Keratinocyte (primary cell): Measurements from ENCODE around the gene POLE. TPM values are rescaled to one million over a fixed set of nuclear protein-coding genes. Genes with fewer than 3 reads are reported as not detected.

ENCODE experiments used
- DNase-seq: peaks from one replicate; pipeline ENCODE4 v3.0.0-alpha.2; 2011; ENCODE audit warnings: low read depth, missing footprints, low spot score
- FAIRE-seq: peaks from 2 replicates; lab custom pipeline; 2011; peaks lifted over from hg19 to GRCh38; lab: Jason Lieb, UNC
- H2AFZ ChIP-seq: 2 replicates; pipeline ENCODE4 v1.6.0; 2012; ENCODE audit warnings: low read length, control low read depth, inconsistent platforms; ENCODE audit not compliant: control insufficient read depth
- H3K27ac ChIP-seq: 2 replicates; pipeline ENCODE4 v1.5.1; 2011; ENCODE audit warnings: low read length; ENCODE audit not compliant: control insufficient read depth, insufficient read depth
- H3K27me3 ChIP-seq: 3 replicates; pipeline ENCODE4 v1.6.0; 2011; ENCODE audit warnings: low read length; ENCODE audit not compliant: control insufficient read depth, insufficient read depth; ENCODE audit errors: extremely low read depth
- H3K36me3 ChIP-seq, 2 experiments: 2 replicates in 1 of 2; 3 replicates in 1 of 2; pipeline ENCODE4 v1.5.1; 2011; ENCODE audit warnings: low read length in 2 of 2, mild to moderate bottlenecking in 1 of 2; ENCODE audit not compliant: control insufficient read depth in 2 of 2, insufficient read depth in 2 of 2; ENCODE audit errors: extremely low read depth in 1 of 2
- H3K4me1 ChIP-seq: 3 replicates; pipeline ENCODE4 v1.5.1; 2011; ENCODE audit warnings: low read length; ENCODE audit not compliant: control insufficient read depth, insufficient read depth; ENCODE audit errors: extremely low read depth
- H3K4me2 ChIP-seq: 3 replicates; pipeline ENCODE4 v1.6.0; 2011; ENCODE audit warnings: low read depth, low read length; ENCODE audit not compliant: control insufficient read depth, insufficient read depth; ENCODE audit errors: extremely low read depth
- H3K4me3 ChIP-seq, 3 experiments: fragments of 200-600 bp in 1 of 3; sonication (generic) in 1 of 3; 2 replicates in 2 of 3; 3 replicates in 1 of 3; pipeline ENCODE4 v1.5.1; 2011 to 2016; ENCODE audit warnings: low read length in 3 of 3, mild to moderate bottlenecking in 3 of 3, control low read depth in 2 of 3, inconsistent platforms in 1 of 3, low read depth in 1 of 3, mixed read lengths in 1 of 3, mixed run types in 1 of 3, moderate library complexity in 1 of 3; ENCODE audit not compliant: control insufficient read depth in 2 of 3, insufficient read depth in 2 of 3; ENCODE audit errors: extremely low read depth in 1 of 3
- H3K79me2 ChIP-seq: 2 replicates; pipeline ENCODE4 v1.6.0; 2012; ENCODE audit warnings: low read length; ENCODE audit not compliant: control insufficient read depth, insufficient read depth
- H3K9ac ChIP-seq: 3 replicates; pipeline ENCODE4 v1.6.0; 2011; ENCODE audit warnings: low read length; ENCODE audit not compliant: control insufficient read depth, insufficient read depth; ENCODE audit errors: extremely low read depth
- H3K9me1 ChIP-seq: 3 replicates; pipeline ENCODE4 v1.6.0; 2011; ENCODE audit warnings: low read length; ENCODE audit not compliant: control insufficient read depth, insufficient read depth; ENCODE audit errors: extremely low read depth
- H3K9me3 ChIP-seq: 2 replicates; pipeline ENCODE4 v1.5.1; 2012; ENCODE audit warnings: low read depth, low read length; ENCODE audit not compliant: control insufficient read depth
- H4K20me1 ChIP-seq: 3 replicates; pipeline ENCODE4 v1.6.0; 2011; ENCODE audit warnings: low read length; ENCODE audit not compliant: control insufficient read depth, insufficient read depth; ENCODE audit errors: extremely low read depth
- CTCF ChIP-seq, 3 experiments: IDR thresholded peaks in 1 of 3; conservative IDR thresholded peaks in 1 of 3; optimal IDR thresholded peaks in 1 of 3; 2 replicates in 2 of 3; 3 replicates in 1 of 3; pipeline versions ENCODE3 to v1.5.1; 2011; ENCODE audit warnings: low read length in 3 of 3, mild to moderate bottlenecking in 3 of 3, moderate library complexity in 2 of 3, control low read depth in 1 of 3, inconsistent platforms in 1 of 3; ENCODE audit not compliant: insufficient read depth in 2 of 3; ENCODE audit errors: extremely low read depth in 1 of 3
- EZH2 ChIP-seq: IDR thresholded peaks from one replicate; pipeline ENCODE4 v1.6.1; 2012; ENCODE audit warnings: inconsistent platforms, mild to moderate bottlenecking, low read length, moderate library complexity
- dilution Hi-C: fragments of 300-500 bp; cut with MboI; formaldehyde crosslinking; loops from one replicate; pipeline ENCODE4 v1.7.0; 2020; ENCODE audit warnings: low sequenced_read_pairs; ENCODE audit not compliant: extremely low pct_ligation_motif_present
- polyA plus RNA-seq, 5 experiments: library from polyadenylated mRNA; depleted of rRNA in 3 of 5; stranded (reverse) in 3 of 5; stranded (forward) in 1 of 5; unstranded in 1 of 5; fragments of >200 nt; gene quantifications; 1 replicate in 1 of 5; 2 replicates in 3 of 5; 3 replicates in 1 of 5; pipeline versions ENCODE4 v1.2.1 to v1.2.3, GENCODE V29; 2011 to 2012; ENCODE audit warnings: missing spikeins in 2 of 5, low read depth in 1 of 5, low replicate concordance in 1 of 5

Gene POLE
- polyA plus RNA-seq, 1 donor (not counting 4 experiments of a cell fraction or from before 2014, with no cell fraction given), result 14.8 TPM

GRCh38 chr12:132576701-132577100 lies 110.4 kb downstream of the POLE start:
- FAIRE-seq (no peak), DNase-seq (no peak)
- no peaks in the 10 kb centered on the region for H3K4me1 ChIP-seq
- no peaks in the 10 kb centered on the region for H3K27me3 ChIP-seq
- no peak overlapping the region for H2AFZ ChIP-seq
- no peak overlapping the region for H3K9ac ChIP-seq
- dilution Hi-C loops, result no loop called here
- H3K27ac ChIP-seq, result no peak overlapping the region
- H3K9me1 ChIP-seq, result no peaks in the 10 kb centered on the region
- H3K4me3 ChIP-seq, result no peak overlapping the region
- no peak overlapping the region for H3K4me2 ChIP-seq
- no peaks in the 10 kb centered on the region for H3K9me3 ChIP-seq
- peaks cover 4 to 20% of the 10 kb centered on the region in 2 experiments for H3K36me3 ChIP-seq
- H4K20me1 ChIP-seq, result no peaks in the 10 kb centered on the region
- no peak for TF ChIP-seq EZH2
- no peak for TF ChIP-seq CTCF (optimal IDR thresholded peaks at IDR 0.05 in 1 of 3, IDR thresholded peaks at IDR 0.05 in 1 of 3, conservative IDR thresholded peaks at IDR 0.05 in 1 of 3; ENCODE audit: extremely low read depth in 1 of 3, insufficient read depth in 2 of 3, low read length in 3 of 3)
- H3K79me2 ChIP-seq, result no peaks in the 10 kb centered on the region

GRCh38 chr12:132575661-132576060 lies 111.5 kb downstream of the POLE start:
- FAIRE-seq, result no peak

More at GRCh38 chr12:132575661-132576060, 111.5 kb downstream of the POLE start:
- H3K9me3 ChIP-seq, result no peaks in the 10 kb centered on the region
- dilution Hi-C loops, result no loop called here
- H4K20me1 ChIP-seq, result peaks cover 3% of the 10 kb centered on the region
- TF ChIP-seq EZH2 (no peak), CTCF (optimal IDR thresholded peaks at IDR 0.05 in 1 of 3, IDR thresholded peaks at IDR 0.05 in 1 of 3, conservative IDR thresholded peaks at IDR 0.05 in 1 of 3; ENCODE audit: extremely low read depth in 1 of 3, insufficient read depth in 2 of 3, low read length in 3 of 3) (no peak)
- no peaks in the 10 kb centered on the region for H3K9me1 ChIP-seq
- no peaks in the 10 kb centered on the region for H3K27me3 ChIP-seq
- no peak overlapping the region for H2AFZ ChIP-seq
- H3K36me3 ChIP-seq, result peaks cover 4 to 16% of the 10 kb centered on the region in 2 experiments
- no peak overlapping the region for H3K9ac ChIP-seq
- no peak overlapping the region for H3K27ac ChIP-seq
- no peak overlapping the region for H3K4me3 ChIP-seq
- DNase-seq, result no peak
- no peak overlapping the region for H3K4me2 ChIP-seq
- no peaks in the 10 kb centered on the region for H3K79me2 ChIP-seq
- H3K4me1 ChIP-seq, result no peaks in the 10 kb centered on the region
